Vagina (tissue), 2 donors: ENCODE data around the gene SLX4IP.

Experiments
- CTCF ChIP-seq, 3 experiments: fragments of 450-650 bp in 2 of 3; fragments of 200-600 bp in 1 of 3; sonication (generic) in 1 of 3; IDR thresholded peaks; one replicate each; pipeline ENCODE4 v1.5.1; 2017 to 2019; ENCODE audit warnings: antibody characterized with exemption in 3 of 3, mild to moderate bottlenecking in 2 of 3, moderate library complexity in 2 of 3
- POLR2A ChIP-seq, 2 donors: fragments of 450-650 bp; IDR thresholded peaks; one replicate each; pipeline ENCODE4 v1.6.1; 2017; ENCODE audit warnings: antibody characterized with exemption in 2 of 2, mild to moderate bottlenecking in 2 of 2, moderate library complexity in 2 of 2

DNA sequence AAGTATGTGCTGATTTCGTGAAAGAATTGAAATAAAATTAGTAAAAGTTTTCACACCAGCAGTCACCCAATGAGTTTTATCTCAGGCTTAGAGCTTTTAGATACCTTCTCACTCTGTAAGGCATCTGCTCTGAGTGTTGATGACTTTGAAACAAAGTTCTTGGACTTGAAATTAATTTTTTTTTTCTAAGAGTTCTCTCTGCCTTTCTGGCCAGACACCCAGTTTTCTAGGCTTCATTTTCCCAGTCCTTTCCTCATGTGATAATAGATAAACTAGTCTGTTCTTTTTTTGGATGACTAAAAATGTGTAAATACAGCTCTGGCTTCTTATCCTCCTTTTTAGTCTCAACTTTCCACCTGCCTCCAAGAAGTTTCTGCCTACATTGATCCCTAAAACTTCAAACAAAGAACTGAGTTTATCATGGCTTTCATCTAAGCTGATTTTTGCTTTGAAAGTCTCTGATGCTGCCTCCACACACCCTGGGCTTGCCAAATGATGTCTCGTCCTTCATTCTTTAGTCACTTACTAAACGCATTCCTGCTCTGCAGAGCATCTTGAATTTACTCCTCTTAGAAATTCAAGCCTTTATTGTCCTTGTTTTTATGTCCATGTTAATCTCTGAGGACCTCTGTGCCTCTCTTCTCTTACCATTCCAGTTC, 32.7 kb downstream of the SLX4IP start:
- no peak for TF ChIP-seq POLR2A (IDR thresholded peaks at IDR 0.05)
- TF ChIP-seq CTCF (IDR thresholded peaks at IDR 0.05), result no peak
